ENCODE results near the gene LAMC2. TPM values are rescaled to one million over a fixed set of nuclear protein-coding genes. Genes with fewer than 3 reads are reported as not detected.

LAMC2 gene
- total RNA-seq, 1 donor, result 27.6 TPM

DNA sequence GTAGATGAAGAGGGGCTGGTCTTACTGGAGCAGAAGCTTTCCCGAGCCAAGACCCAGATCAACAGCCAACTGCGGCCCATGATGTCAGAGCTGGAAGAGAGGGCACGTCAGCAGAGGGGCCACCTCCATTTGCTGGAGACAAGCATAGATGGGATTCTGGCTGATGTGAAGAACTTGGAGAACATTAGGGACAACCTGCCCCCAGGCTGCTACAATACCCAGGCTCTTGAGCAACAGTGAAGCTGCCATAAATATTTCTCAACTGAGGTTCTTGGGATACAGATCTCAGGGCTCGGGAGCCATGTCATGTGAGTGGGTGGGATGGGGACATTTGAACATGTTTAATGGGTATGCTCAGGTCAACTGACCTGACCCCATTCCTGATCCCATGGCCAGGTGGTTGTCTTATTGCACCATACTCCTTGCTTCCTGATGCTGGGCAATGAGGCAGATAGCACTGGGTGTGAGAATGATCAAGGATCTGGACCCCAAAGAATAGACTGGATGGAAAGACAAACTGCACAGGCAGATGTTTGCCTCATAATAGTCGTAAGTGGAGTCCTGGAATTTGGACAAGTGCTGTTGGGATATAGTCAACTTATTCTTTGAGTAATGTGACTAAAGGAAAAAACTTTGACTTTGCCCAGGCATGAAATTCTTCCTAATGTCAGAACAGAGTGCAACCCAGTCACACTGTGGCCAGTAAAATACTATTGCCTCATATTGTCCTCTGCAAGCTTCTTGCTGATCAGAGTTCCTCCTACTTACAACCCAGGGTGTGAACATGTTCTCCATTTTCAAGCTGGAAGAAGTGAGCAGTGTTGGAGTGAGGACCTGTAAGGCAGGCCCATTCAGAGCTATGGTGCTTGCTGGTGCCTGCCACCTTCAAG, 57.3 kb downstream of the LAMC2 start:
- no peak overlapping the region for H3K4me3 ChIP-seq (ENCODE audit: low read depth, low read length)
- peak; percentile 61 for DNase-seq (ENCODE audit: low read depth)
- TF ChIP-seq, protein P1, sequence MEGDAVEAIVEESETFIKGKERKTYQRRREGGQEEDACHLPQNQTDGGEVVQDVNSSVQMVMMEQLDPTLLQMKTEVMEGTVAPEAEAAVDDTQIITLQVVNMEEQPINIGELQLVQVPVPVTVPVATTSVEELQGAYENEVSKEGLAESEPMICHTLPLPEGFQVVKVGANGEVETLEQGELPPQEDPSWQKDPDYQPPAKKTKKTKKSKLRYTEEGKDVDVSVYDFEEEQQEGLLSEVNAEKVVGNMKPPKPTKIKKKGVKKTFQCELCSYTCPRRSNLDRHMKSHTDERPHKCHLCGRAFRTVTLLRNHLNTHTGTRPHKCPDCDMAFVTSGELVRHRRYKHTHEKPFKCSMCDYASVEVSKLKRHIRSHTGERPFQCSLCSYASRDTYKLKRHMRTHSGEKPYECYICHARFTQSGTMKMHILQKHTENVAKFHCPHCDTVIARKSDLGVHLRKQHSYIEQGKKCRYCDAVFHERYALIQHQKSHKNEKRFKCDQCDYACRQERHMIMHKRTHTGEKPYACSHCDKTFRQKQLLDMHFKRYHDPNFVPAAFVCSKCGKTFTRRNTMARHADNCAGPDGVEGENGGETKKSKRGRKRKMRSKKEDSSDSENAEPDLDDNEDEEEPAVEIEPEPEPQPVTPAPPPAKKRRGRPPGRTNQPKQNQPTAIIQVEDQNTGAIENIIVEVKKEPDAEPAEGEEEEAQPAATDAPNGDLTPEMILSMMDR (IDR thresholded peaks at IDR 0.05; ENCODE audit: insufficient read depth, low read depth, low read length), result no peak

DNA sequence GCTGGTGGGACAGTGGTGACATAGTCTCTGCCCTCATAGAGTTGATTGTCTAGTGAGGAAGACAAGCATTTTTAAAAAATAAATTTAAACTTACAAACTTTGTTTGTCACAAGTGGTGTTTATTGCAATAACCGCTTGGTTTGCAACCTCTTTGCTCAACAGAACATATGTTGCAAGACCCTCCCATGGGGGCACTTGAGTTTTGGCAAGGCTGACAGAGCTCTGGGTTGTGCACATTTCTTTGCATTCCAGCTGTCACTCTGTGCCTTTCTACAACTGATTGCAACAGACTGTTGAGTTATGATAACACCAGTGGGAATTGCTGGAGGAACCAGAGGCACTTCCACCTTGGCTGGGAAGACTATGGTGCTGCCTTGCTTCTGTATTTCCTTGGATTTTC, 58.4 kb downstream of the LAMC2 start:
- peak; percentile 92 for DNase-seq (ENCODE audit: low read depth)
- H3K4me3 ChIP-seq (ENCODE audit: low read depth, low read length), result no peak overlapping the region
- TF ChIP-seq, protein P1 (IDR thresholded peaks at IDR 0.05; ENCODE audit: insufficient read depth, low read depth, low read length), result no peak

DNA sequence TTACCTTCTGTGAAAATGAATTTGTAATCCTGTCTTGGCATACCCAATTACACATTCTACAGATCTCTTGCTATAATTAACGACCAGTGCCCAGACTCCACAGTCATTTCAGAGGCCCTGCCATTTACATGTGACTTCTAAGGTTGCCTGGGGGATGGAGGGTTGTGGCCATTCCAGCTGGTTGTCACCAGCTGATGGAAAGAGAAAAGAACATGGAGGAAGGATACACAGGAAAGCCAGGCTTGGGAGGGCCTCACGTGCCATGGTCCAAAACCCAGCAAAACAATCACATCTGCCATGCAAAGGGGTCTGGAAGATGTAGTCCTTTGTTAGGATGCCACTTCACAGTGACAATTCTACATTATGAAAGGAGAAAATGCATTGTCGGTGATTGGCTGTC, 59.3 kb downstream of the LAMC2 start:
- no peak overlapping the region for H3K4me3 ChIP-seq (ENCODE audit: low read depth, low read length)
- no peak for DNase-seq (ENCODE audit: low read depth)
- TF ChIP-seq, protein P1 (IDR thresholded peaks at IDR 0.05; ENCODE audit: insufficient read depth, low read depth, low read length), result no peak

DNA sequence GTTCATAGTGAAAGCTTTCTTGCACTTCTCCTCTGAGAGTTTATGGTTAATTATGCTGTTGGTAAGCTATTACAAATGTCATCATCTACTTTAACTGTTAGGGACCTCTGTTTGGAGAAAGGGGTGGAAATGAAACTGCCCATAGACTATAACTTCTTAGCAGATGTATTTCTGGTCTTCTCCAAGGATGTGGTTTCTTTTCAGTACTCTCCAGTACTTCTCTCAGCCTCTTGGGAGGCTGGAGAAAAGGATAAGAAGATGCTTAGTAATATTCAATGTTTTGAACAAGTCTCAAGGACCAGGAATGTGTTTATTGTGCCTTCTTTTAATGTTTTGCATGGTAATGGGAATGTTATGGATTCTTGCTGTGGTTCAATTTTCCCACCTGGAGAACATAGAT, 60.4 kb downstream of the LAMC2 start:
- no peak for DNase-seq (ENCODE audit: low read depth)
- H3K4me3 ChIP-seq (ENCODE audit: low read depth, low read length), result no peak overlapping the region
- TF ChIP-seq, protein P1 (IDR thresholded peaks at IDR 0.05; ENCODE audit: insufficient read depth, low read depth, low read length), result no peak

DNA sequence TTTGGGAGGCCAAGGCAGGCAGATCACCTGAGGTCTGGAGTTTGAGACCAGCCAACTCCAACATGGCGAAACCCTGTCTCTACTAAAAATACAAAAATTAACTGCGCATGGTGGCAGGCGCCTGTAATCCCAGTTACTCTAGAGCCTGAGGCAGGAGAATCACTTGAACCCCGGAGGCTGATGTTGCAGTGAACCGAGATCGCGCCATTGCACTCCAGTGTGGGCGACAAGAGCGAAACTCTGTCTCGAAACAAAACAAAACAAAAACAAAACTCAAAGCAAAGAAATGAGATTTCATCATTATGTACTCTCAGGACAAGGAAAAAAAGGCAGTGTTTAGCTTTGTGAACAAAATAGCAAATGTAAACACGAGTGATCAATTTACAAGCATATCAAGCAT, 61.0 kb downstream of the LAMC2 start:
- TF ChIP-seq, protein P1 (IDR thresholded peaks at IDR 0.05; ENCODE audit: insufficient read depth, low read depth, low read length), result no peak
- H3K4me3 ChIP-seq (ENCODE audit: low read depth, low read length), result no peak overlapping the region
- DNase-seq (ENCODE audit: low read depth), result no peak

DNA sequence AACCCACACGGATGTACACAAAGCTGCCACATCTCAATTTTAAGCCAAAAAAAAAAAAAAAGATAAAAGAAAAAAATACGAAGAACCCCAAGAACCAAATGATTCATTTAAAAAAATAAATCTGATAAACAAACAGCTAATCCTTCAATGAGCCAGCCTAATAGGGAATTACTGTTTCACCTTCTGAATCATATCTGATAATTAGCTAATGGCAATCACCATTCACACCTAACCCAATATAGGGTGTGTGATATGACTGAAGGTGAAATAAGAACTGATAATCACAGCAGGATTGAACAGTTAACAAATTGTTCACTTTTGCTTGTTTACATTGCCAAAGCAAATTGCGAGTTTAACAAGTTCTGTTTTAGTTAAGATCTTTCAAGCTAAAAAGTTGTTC, 61.4 kb downstream of the LAMC2 start:
- TF ChIP-seq, protein P1 (IDR thresholded peaks at IDR 0.05; ENCODE audit: insufficient read depth, low read depth, low read length), result no peak
- DNase-seq (ENCODE audit: low read depth), result no peak
- H3K4me3 ChIP-seq (ENCODE audit: low read depth, low read length), result no peak overlapping the region

Measured in fibroblast of villous mesenchyme (primary cell).